SH-SY5Y (cell line): ENCODE data around the gene WDR37.

Experiments
- GATA2 ChIP-seq: IDR thresholded peaks from 2 replicates; pipeline ENCODE4 v1.6.1; 2011; ENCODE audit warnings: mild to moderate bottlenecking, low read depth, low read length
- GATA3 ChIP-seq: IDR thresholded peaks from 2 replicates; pipeline ENCODE4 v1.6.1; 2011; ENCODE audit warnings: low read depth, mild to moderate bottlenecking, low read length, moderate library complexity

- TF ChIP-seq GATA2, result peak; percentile 14; the same call in 1 of the 2 replicates
- peak; percentile 62 for TF ChIP-seq GATA3
Observed at GRCh38 chr10:1025683-1026082, 30.5 kb upstream of the WDR37 start, which contains the start of gene IDI2.
